Measurements from ENCODE around the gene SPATA2.
"Not testable (repeated sequence)": the region's sequence is repeated elsewhere in the genome, so short reads cannot be mapped to it uniquely, and the experiment has no call there.

SPATA2 gene

DNA sequence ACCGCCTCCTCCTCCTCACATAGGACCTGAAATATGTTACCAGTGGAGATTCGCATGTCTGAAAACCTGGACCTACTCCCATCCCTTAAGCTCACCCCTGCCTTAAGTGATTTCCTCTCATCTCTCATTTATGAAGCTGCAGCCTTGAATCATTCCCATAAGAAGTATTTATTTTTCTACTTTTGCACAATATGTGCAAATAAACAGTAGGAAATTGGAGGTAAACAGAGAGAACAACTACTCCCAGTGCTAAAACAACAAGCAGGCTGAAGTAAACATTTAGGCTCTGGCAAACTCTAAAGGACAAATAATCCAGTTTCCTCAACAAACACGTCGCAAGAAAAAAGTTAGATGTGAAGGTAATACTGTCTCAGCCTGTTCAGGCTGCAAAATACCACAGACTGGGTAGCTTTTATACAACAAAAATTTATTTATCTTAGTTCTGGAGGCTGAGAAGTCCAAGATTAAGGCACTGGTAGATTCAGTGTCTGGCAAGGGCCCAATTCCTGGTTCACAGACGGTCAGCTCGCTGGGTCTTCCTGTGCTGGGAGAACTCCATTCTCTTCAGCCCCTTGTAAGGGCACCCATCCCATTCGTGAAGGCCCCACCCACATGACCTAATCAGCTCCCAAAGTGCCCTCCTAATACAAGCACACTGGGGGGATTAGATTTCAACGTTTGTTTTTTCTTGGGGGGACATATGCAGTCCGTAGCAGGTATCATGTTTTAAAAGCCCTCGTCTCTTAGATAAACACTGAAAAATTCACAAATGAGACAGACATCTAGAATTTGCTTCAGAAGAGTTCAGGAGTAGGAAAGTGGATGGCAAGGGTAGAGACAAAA is 15.6 kb downstream of the SPATA2 start:
- no peak for DNase-seq

DNA sequence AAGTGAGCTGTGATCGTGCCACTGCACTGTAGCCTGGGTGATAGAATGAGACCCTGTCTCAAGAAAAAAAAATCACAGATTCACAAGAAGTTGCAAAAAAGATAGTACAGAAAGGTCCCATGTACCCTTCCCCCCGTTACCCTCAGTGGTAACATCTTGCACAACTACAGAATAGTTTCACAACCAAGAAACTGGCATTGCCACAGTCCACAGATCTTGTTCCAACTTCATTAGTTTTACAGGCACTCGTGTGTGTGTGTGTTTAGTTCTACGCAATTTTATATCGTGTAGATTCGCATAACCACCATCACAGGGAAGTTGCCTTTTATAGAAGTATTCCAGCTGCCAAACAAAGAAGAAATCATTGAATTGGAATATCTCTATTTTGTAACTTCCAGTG is 19.1 kb downstream of the SPATA2 start:
- DNase-seq, result peak; percentile 68

DNA sequence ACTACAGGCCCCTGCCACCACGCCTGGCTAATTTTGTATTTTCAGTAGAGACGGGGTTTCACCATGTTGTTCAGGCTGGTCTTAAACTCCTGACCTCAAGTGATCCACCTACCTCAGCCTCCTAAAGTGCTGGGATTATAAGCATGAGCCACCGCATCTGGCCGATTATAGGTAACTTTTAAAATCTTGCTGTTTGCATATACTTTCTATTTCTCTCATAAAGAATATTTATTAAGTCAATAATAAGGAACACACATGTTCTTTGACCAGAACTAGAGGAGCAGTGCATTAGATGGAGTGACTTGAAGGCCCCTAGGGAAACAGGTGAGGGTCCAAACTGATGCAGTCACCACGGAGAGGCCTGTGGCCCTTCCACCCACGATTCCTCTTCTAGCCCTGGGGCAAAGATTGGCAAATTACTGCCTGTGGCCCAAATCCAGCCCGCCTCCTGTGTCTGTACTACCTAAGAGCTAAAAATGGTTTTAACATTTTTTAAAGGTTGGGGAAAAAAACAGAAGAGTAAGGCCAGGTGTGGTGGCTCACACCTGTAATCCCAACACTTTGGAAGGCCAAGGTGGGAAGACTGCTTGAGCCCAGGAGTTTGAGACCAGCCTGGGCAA is 19.7 kb downstream of the SPATA2 start:
- not testable (repeated sequence) for DNase-seq

DNA sequence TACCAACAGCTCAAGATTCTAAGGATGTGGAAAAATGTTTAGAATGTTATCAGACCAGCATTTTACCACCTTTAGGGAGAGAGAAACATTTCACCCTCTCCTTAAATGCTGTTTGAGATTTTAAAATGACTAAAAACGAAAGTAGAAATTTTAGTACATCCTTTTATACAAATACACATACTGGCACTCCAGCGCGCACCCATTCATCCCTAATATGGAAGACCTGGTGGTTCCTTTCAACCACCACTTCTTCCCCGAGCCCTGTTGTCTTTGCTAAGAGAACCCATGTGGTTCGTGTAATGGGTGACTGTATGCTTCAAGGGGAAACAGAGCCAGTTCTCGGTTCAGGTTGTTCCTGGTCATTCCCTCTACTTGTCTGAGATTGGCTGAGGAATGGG is 21.3 kb downstream of the SPATA2 start:
- no peak for DNase-seq

DNA sequence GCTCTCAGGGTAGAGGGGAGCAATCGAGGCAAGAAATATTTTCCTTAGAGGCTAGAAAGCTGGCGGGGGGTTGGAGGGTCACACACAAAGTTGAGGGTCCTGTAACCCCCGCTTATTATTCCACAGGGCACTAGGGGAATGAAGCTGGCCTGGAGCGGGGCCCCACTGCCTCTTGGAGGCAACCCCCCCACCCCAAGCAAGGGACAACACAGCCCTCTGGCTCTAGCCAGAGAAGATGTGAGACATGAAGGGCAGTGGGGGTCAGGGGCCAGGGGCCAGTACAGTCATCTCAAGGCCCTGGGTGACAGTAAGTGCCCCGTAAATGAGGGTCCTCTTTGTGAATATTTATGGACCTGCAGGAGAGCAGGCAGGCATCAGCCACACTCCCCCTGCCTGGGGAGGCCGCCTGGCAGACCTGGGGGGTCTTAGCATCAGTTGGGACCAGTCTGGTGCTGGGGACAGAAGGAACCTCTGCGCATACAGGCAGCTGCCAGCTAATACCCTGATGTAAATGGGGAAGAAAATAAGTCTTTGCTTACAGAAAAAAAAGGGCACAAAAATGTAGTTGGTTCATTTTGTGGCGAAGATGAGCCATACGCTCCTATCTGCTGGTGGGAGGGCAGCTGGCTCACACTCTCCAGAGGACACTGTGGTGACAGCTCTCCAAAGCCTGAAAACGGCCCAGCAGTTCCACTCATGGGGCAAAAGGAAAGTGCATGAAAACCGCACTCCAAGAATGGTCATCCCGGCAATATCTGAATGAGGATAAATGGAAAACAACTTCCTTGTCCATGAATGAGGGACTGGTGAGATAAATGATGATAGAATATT is 21.9 kb downstream of the SPATA2 start:
- no peak for DNase-seq

DNA sequence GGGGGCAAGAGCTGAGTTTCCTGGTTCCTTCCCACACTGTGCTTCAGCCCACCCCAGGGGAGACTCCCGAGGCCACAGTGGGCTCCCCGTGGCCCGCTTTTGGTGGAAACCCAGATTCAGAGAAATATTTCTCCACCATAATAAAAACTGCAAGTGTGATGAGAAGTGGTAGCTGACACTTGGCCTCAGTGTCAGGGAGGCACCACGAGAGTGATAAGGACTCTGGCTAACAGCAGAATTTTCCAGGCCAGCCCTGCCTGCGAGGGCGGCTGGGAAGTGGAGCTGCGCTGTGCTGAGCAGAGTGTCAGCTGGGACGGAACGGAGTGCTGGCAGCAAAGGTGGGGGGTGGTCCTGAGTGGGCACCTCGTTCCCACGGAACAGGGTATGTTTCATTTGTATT is 22.5 kb downstream of the SPATA2 start:
- peak; percentile 31 for DNase-seq

- no peak for DNase-seq
Observed at GRCh38 chr20:49892260-49892659, 23.1 kb downstream of the SPATA2 start.

GRCh38 chr20:49891476-49892110 is 23.7 kb downstream of the SPATA2 start:
- DNase-seq, result no peak

GRCh38 chr20:49890471-49891361 is 24.6 kb downstream of the SPATA2 start:
- no peak for DNase-seq

DNA sequence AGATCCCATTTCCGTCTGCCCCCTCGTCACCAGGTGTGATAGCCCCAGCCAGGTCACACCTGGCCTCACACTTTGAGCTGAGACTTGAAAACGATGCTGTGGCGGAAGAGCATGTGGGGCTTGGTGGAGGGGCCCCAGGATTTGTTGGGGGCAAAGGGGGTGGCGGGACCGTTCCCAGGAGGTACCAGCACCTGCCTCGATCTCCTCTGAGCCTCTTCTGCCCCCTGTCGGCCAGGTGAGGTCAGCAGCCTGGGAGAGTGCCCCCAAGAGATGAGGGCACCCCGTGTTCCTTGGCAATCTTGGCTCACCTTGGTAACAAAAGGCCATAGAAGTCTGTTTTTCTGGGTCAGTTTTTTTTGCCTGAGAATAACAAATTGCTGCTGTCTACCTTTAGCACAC is 25.4 kb downstream of the SPATA2 start:
- no peak for DNase-seq

DNA sequence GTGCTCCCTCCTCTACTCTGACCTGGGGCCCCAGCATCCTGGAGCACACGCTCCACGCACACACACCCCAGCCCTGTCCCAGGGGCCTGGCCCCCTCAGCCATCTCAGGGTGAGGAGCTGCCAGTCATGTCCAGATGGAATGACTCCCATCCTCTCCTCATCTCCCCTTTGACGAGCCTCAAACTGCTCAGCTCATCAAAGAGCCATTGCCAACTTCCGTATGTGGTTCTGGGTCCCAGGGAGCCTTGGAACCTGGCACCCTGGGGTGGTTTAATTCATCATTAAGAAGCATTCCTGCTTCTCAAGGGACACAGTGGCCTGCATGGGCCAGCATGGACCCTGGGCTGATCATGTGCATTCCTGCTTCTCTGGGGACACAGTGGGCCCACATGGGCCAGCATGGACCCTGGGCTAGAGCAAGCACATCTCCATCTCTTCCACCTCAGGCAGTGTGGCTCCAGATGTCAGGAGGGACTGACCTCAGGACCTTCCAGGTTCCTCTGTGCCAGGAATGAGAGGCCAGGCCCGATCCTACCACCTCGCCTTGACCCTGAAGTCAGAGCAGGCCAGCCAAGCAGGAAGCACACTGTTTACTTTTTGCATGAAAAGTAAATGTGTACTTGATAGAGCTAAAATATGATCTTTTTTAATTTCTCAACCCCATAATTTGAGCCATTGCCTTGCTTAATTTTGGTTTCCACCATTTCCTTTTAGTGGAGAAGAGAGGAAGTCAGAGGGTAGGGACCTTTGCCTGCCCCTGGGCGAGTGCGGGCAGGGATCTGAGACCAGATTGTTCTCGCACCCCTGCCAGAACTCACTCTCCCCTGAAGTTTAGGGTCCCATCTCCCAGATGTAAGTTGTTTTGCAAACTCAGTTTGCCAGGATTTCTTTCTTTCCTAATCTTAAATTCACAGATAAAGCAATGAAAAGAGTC is 26.1 kb downstream of the SPATA2 start:
- DNase-seq, result no peak

DNA sequence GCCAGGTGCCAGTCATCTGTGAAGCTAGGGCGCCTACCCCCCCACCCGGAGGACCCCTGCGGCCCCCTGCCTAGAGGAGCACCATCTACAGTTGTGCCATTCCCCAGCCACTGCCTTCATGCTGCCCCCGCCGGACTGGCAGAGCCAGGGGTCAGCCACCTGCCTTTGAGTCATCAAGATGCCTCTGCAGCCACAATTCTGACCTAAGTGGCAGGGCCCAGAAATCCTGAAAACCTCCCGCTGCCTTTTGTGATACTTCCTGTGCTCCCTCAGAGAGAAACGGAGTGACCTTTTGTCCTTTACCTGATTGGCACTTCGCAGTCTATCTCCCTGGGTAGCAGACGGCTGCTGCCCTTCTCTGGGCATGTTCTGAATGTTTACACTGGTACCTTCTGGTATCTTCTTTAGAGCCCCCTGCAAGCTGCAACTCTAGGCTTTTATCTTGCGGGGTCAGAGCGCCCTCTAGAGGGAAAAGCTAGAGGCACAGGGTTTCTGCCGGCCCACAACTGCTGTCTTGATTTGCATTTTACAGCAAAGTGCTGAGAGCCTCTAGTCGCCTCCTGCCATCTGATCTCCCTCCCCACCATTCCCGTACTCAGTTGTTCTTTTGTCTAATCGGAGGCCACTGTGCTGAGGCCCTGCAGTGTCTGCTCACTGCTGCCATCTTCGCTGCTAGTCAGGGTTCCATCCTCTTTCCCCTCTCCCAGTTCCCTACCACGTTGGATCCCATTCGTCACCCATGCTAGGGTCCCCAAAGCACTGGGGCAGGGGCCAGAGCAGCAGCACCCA is 26.9 kb downstream of the SPATA2 start:
- peak; percentile 74 for DNase-seq

- no peak for DNase-seq
Observed at GRCh38 chr20:49887251-49888211, 27.8 kb downstream of the SPATA2 start.

GRCh38 chr20:49886571-49887213 is 28.6 kb downstream of the SPATA2 start:
- DNase-seq, result no peak

DNA sequence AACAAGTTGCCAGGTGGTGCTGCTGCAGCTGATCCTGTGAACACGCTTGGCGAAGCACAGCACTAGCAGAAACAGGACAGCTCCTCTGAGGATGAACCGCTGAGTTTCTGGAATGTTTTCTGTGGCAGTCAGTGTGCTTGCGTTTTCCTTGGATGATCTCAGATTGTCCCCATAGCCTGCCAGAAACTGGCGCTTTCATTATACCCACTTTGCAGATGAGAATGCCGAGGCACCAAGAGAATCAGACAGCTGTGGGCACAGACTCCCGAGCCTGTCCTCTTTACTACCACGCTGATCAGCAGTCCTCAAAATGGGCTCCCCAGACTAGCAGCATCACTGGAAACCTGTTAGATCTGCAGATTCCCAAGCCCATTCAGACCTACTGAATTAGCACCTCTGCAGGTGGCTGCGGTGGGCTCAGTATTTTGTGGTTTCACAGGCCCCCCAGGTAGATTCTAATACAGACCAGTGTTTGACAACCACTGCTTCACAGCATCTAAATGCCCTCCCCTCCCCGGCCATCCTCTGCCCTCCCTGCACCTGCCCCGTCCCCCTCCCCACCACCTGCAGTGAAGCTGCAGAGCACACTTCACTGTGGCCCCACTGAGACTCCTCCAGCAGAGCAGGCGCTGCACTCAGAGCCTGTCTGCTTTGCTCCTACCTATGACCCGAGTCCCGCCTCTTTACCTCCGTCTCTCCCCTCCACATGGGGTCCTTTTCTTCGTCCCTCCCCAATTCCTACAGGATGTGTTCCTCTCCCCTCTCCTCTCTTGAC is 29.6 kb downstream of the SPATA2 start:
- DNase-seq, result no peak

DNA sequence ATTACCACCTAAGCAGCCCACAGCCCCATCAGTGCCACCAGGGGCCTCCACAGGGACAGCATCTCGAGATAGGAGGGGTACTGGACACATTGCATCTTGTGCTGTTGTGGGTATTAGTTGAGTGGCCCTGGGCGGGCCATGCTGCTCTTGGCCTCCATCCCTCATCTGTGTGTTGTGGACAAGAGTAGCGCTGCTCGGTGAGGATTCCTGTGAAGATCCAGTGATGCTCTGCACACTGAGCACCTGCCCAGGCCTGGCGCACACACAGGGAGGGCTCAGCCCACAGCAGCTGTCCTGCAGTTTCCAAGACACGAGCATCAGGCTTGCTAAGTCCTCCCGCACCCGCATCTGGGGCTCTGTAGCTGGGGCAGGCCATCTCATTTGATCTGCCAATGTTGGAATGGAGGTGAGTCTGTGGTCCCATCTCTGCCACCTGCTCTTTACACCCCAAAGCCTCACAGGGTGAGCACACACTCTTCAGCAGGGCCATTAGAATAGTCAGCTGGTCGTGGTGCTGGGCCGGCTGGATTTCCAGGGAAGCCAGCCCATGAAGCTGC is 32.0 kb downstream of the SPATA2 start:
- DNase-seq, result no peak
